Activated CD4-positive, alpha-beta memory T cell treated with anti-CD3 and anti-CD28 coated beads, Interleukin-2, amount 10 ng/mL, durations not matched to agents 7 days and 5 days (primary cell): ENCODE measurements around the gene ARV1. TPM values are rescaled to one million over a fixed set of nuclear protein-coding genes. Genes with fewer than 3 reads are reported as not detected.
"Not testable (repeated sequence)": the region's sequence is repeated elsewhere in the genome, so short reads cannot be mapped to it uniquely, and the experiment has no call there.

Experiments
- CTCF ChIA-PET: fragments of 350-600 bp; sonication (Branson Sonifier 250); formaldehyde crosslinking; loops from one replicate; lab custom pipeline; 2021; ENCODE audit warnings: antibody characterized with exemption, inconsistent platforms; lab: Charles Lee
- POLR2A ChIA-PET: fragments of 350-600 bp; sonication (Branson Sonifier 250); formaldehyde crosslinking; loops from one replicate; lab custom pipeline; 2021; ENCODE audit warnings: antibody characterized with exemption; lab: Charles Lee
- DNase-seq: peaks from one replicate; pipeline ENCODE4 v3.0.0-alpha.2; 2020
- H3K27ac Mint-ChIP-seq: one replicate; pipeline ENCODE4 v1.8.0; 2021; ENCODE audit warnings: mild to moderate bottlenecking, mixed read lengths
- H3K27me3 Mint-ChIP-seq: one replicate; pipeline ENCODE4 v1.8.0; 2021; ENCODE audit warnings: mixed read lengths
- H3K36me3 Mint-ChIP-seq: one replicate; pipeline ENCODE4 v1.8.0; 2021; ENCODE audit warnings: low read depth, mixed read lengths
- H3K4me1 Mint-ChIP-seq: one replicate; pipeline ENCODE4 v1.8.0; 2021; ENCODE audit warnings: mixed read lengths
- H3K4me3 Mint-ChIP-seq: one replicate; pipeline ENCODE4 v1.8.0; 2021; ENCODE audit warnings: mild to moderate bottlenecking, mixed read lengths
- H3K9me3 Mint-ChIP-seq: one replicate; pipeline ENCODE4 v1.8.0; 2021; ENCODE audit warnings: mixed read lengths
- total RNA-seq, 2 experiments: library from RNA; stranded (reverse); gene quantifications; one replicate each; pipeline ENCODE4 v1.2.3, GENCODE V29; 2021

ARV1 gene
- total RNA-seq, 2 experiments from 2014 or later: 13.2 to 15.3 TPM

- DNase-seq: no peak
- POLR2A ChIA-PET: no interaction called here
- Mint-ChIP-seq H3K27me3 (peaks cover 7% of the 10 kb centered on the region), H3K4me3 (no peak overlapping the region), H3K9me3 (peaks cover 15% of the 10 kb centered on the region), H3K27ac (no peak overlapping the region), H3K36me3 (peaks cover 40% of the 10 kb centered on the region), H3K4me1 (no peaks in the 10 kb centered on the region)
- CTCF ChIA-PET: no interaction called here
Observed at GRCh38 chr1:231000639-231001038, 21.7 kb downstream of the ARV1 start.

- H3K4me3 Mint-ChIP-seq: no peak overlapping the region
- no peak for DNase-seq
- no peak overlapping the region for H3K27ac Mint-ChIP-seq
- no peaks in the 10 kb centered on the region for H3K4me1 Mint-ChIP-seq
- H3K36me3 Mint-ChIP-seq: peaks cover 33% of the 10 kb centered on the region
- peaks cover 13% of the 10 kb centered on the region for H3K27me3 Mint-ChIP-seq
- POLR2A ChIA-PET: interaction anchor here (0.6 kb wide), 1 partner anchor 16 kb away, joined by 3 read pairs; no protein-coding TSS in a partner anchor
- CTCF ChIA-PET: no interaction called here
- peaks cover 23% of the 10 kb centered on the region for H3K9me3 Mint-ChIP-seq
Observed at GRCh38 chr1:231001892-231002291, 23.0 kb downstream of the ARV1 start.

- H3K27ac Mint-ChIP-seq, CTCF ChIA-PET, H3K4me3 Mint-ChIP-seq, POLR2A ChIA-PET, H3K4me1 Mint-ChIP-seq, DNase-seq: not testable (repeated sequence)
- peaks cover 28% of the 10 kb centered on the region for H3K9me3 Mint-ChIP-seq
- H3K27me3 Mint-ChIP-seq: peaks cover 13% of the 10 kb centered on the region
- H3K36me3 Mint-ChIP-seq: peaks cover 11% of the 10 kb centered on the region
Observed at GRCh38 chr1:231007535-231007934, 28.6 kb downstream of the ARV1 start.

GRCh38 chr1:231011360-231011759, 32.5 kb downstream of the ARV1 start:
- Mint-ChIP-seq H3K4me1 (no peaks in the 10 kb centered on the region), H3K9me3 (peaks cover 8% of the 10 kb centered on the region), H3K4me3 (no peak overlapping the region), H3K27me3 (peaks cover 4% of the 10 kb centered on the region), H3K36me3 (no peaks in the 10 kb centered on the region), H3K27ac (no peak overlapping the region)
- ChIA-PET POLR2A (no interaction called here), CTCF (no interaction called here)
- DNase-seq: no peak

GRCh38 chr1:231011963-231012362, 33.1 kb downstream of the ARV1 start:
- no peaks in the 10 kb centered on the region for H3K27me3 Mint-ChIP-seq
- no peaks in the 10 kb centered on the region for H3K36me3 Mint-ChIP-seq
- no peak overlapping the region for H3K4me3 Mint-ChIP-seq
- no peak for DNase-seq
- peaks cover 5% of the 10 kb centered on the region for H3K9me3 Mint-ChIP-seq
- ChIA-PET POLR2A (no interaction called here), CTCF (no interaction called here)
- no peak overlapping the region for H3K27ac Mint-ChIP-seq
- no peaks in the 10 kb centered on the region for H3K4me1 Mint-ChIP-seq

- ChIA-PET POLR2A (no interaction called here), CTCF (no interaction called here)
- H3K4me3 Mint-ChIP-seq: no peak overlapping the region
Observed at GRCh38 chr1:231013391-231014015, 34.6 kb downstream of the ARV1 start.

GRCh38 chr1:231016234-231016633, 37.3 kb downstream of the ARV1 start:
- peaks cover 18% of the 10 kb centered on the region for H3K4me1 Mint-ChIP-seq
- ChIA-PET CTCF (no interaction called here), POLR2A (no interaction called here)
- H3K36me3 Mint-ChIP-seq: peaks cover 8% of the 10 kb centered on the region
- no peaks in the 10 kb centered on the region for H3K27me3 Mint-ChIP-seq
- no peak overlapping the region for H3K27ac Mint-ChIP-seq
- H3K4me3 Mint-ChIP-seq: no peak overlapping the region
- DNase-seq: no peak
- H3K9me3 Mint-ChIP-seq: no peaks in the 10 kb centered on the region

More at GRCh38 chr1:231013391-231014015, 34.6 kb downstream of the ARV1 start:
- H3K27me3 Mint-ChIP-seq: no peaks in the 10 kb centered on the region
- no peak for DNase-seq
- H3K27ac Mint-ChIP-seq: no peak overlapping the region
- peaks cover 3% of the 10 kb centered on the region for H3K36me3 Mint-ChIP-seq
- no peaks in the 10 kb centered on the region for H3K9me3 Mint-ChIP-seq
- no peaks in the 10 kb centered on the region for H3K4me1 Mint-ChIP-seq

GRCh38 chr1:231016966-231017365, 38.1 kb downstream of the ARV1 start:
- H3K4me3 Mint-ChIP-seq: no peak overlapping the region
- POLR2A ChIA-PET: no interaction called here
- H3K27ac Mint-ChIP-seq: no peak overlapping the region
- DNase-seq: no peak
- CTCF ChIA-PET: no interaction called here
- H3K27me3 Mint-ChIP-seq: no peaks in the 10 kb centered on the region
- H3K36me3 Mint-ChIP-seq: peaks cover 8% of the 10 kb centered on the region
- peaks cover 21% of the 10 kb centered on the region for H3K4me1 Mint-ChIP-seq
- no peaks in the 10 kb centered on the region for H3K9me3 Mint-ChIP-seq

GRCh38 chr1:231019711-231020110, 40.8 kb downstream of the ARV1 start:
- no peak for DNase-seq
- Mint-ChIP-seq H3K4me1 (peaks cover 21% of the 10 kb centered on the region), H3K36me3 (peaks cover 8% of the 10 kb centered on the region), H3K27ac (no peak overlapping the region), H3K27me3 (no peaks in the 10 kb centered on the region), H3K9me3 (no peaks in the 10 kb centered on the region), H3K4me3 (peak overlapping the region; percentile 44)
- POLR2A ChIA-PET: no interaction called here
- CTCF ChIA-PET: no interaction called here

GRCh38 chr1:231020139-231020601, 41.3 kb downstream of the ARV1 start:
- Mint-ChIP-seq H3K4me3 (peak overlapping the region; percentile 44), H3K9me3 (no peaks in the 10 kb centered on the region), H3K4me1 (peaks cover 21% of the 10 kb centered on the region), H3K27ac (no peak overlapping the region), H3K27me3 (no peaks in the 10 kb centered on the region), H3K36me3 (peaks cover 8% of the 10 kb centered on the region)
- ChIA-PET POLR2A (no interaction called here), CTCF (no interaction called here)
- peak; percentile 18 for DNase-seq

- Mint-ChIP-seq H3K27ac (no peak overlapping the region), H3K27me3 (no peaks in the 10 kb centered on the region), H3K4me3 (no peak overlapping the region), H3K36me3 (peaks cover 8% of the 10 kb centered on the region), H3K4me1 (peaks cover 21% of the 10 kb centered on the region), H3K9me3 (no peaks in the 10 kb centered on the region)
- ChIA-PET POLR2A (no interaction called here), CTCF (no interaction called here)
- DNase-seq: no peak
Observed at GRCh38 chr1:231020816-231021215, 41.9 kb downstream of the ARV1 start.

GRCh38 chr1:231021540-231022031, 42.7 kb downstream of the ARV1 start:
- no peak overlapping the region for H3K27ac Mint-ChIP-seq
- no peak for DNase-seq
- H3K27me3 Mint-ChIP-seq: no peaks in the 10 kb centered on the region
- peaks cover 21% of the 10 kb centered on the region for H3K4me1 Mint-ChIP-seq
- no peak overlapping the region for H3K4me3 Mint-ChIP-seq
- H3K36me3 Mint-ChIP-seq: peaks cover 8% of the 10 kb centered on the region
- POLR2A ChIA-PET: no interaction called here
- CTCF ChIA-PET: no interaction called here
- no peaks in the 10 kb centered on the region for H3K9me3 Mint-ChIP-seq

- peaks cover 21% of the 10 kb centered on the region for H3K4me1 Mint-ChIP-seq
- H3K27me3 Mint-ChIP-seq, CTCF ChIA-PET, DNase-seq, H3K27ac Mint-ChIP-seq, H3K9me3 Mint-ChIP-seq, POLR2A ChIA-PET, H3K4me3 Mint-ChIP-seq, H3K36me3 Mint-ChIP-seq: not testable (repeated sequence)
Observed at GRCh38 chr1:231022543-231022942, 43.6 kb downstream of the ARV1 start.

GRCh38 chr1:231023150-231023549, 44.3 kb downstream of the ARV1 start:
- POLR2A ChIA-PET: no interaction called here
- Mint-ChIP-seq H3K27ac (no peak overlapping the region), H3K27me3 (no peaks in the 10 kb centered on the region), H3K9me3 (no peaks in the 10 kb centered on the region), H3K4me3 (no peak overlapping the region), H3K36me3 (peaks cover 6% of the 10 kb centered on the region), H3K4me1 (peaks cover 21% of the 10 kb centered on the region)
- DNase-seq: no peak
- CTCF ChIA-PET: no interaction called here
